SW 1271 (cell line): ENCODE measurements around the gene AKT2.
"Not testable (repeated sequence)": the region's sequence is repeated elsewhere in the genome, so short reads cannot be mapped to it uniquely, and the experiment has no call there.

Experiments
- DNase-seq, 2 experiments: peaks; one replicate each; lab custom pipeline; 2025; lab: John Stamatoyannopoulos, UW

Gene AKT2

DNA sequence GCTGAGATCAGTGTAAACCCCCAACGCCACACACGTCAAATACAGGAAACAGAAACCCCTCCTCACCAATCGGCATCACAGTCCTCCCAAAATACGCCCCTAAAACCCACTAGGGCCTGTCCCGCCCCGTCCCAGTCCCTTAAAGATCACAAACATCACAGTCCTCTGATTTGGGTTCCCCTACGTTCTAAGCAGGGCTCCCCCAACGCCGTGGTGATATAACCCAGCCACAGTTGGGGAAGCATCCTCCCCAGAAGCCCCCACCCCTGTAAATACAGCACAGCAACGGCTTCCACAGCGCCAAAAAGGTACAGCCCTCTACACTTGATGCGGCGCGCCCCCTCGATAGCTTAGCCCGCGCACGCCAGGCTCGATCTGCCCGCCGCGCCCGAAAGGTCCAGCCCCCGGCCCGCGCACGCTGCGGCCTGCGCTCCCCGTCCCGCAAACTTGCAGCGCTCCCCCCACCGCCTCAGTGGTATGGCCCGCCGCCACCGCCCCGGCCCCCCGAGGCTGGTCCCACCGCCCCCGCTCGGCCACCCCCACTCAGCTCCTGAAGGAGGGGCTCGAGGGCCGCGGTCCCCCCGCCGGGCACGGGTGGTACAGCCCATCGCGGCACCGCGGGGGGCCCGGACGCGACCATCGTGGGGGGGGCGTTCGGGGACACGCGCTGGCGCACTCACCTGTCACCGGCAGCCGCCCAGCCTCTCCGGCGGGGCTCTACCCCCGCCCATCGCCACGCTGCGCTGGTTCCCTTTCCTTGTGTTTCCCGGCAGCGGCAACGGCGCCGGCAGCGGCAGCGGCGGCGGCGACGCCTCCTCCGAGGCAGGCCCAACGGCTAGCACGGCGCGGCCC is at the start of gene AKT2:
Gene AKT2, minus strand, starts transcription at position 845 of the 852 bp plus-strand sequence. CDS start 20,078 bp downstream, outside the sequence.
- DNase-seq, result peak in 1 of 2 experiments; percentile 66

DNA sequence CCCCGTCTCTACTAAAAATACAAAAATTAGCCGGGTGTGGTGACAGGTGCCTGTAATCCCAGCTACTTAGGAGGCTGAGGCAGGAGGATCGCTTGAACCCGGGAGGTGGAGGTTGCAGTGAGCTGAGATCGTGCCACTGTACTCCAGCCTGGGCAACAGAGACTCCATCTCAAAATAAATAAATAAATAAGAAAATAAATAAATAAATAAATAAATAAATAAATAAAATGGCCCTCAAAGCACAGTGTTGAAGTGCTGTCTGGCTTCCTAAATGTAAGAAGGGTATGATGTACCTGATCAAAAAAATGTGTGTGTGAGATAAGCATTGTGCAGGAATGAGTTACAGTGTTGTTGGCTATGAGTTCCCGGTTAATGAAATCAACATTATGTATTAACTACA is 47.9 kb upstream of the AKT2 start:
- DNase-seq, result not testable (repeated sequence)

DNA sequence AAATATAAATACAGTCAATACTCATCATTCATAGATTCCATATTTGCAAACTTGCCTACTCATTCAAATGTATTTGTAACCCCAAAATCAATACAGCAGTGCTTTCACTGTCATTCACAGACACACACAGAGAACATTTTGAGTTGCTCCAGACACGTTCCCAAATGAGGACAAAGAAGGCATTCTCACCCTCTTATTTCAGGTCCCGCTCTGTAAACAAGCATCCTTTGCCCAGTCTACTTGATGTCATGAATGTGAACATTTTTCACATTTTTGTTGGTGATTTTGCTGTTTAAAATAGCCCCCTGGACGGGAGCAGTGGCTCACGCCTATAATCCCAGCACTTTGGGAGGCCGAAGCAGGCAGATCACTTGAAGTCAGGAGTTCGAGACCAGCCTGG is 47.5 kb upstream of the AKT2 start:
- no peak for DNase-seq

DNA sequence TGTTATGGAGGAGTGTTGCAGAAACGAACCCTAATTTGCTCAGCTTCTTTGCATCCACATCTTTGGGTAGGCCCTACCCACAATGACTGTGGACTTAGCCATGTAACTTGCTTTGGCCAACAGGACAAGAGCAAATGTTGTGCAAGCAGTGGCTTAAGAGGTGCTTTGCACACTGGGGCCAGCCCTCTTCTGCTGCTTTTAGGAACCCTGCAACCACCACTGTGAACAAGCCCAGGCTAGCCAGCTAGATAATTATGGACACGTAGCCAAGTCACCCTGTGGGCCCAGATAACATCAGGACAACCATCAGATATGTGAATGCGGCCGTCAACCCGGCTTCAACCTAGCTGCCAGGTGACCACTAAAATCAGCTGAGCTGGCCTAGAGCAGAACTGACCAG is 45.9 kb upstream of the AKT2 start:
- DNase-seq, result no peak

DNA sequence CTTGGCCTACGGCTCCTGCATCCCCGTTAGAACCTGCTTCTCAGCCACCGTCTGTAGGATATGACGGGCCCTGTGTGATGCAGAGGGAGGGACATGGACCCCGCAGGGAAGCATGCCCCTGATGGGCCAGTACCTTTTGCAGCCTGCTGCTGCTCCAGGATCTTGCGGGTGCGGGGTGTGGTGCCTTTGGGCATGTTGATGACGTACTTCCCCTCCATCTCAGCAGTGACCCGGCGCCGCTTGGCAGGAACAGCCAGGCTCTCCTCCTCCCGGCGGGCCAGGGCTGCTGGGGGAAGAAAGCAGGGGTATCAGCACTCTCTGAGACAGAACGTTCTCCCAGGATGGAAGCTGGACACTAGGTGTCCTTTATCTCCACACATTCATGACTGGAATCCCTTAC is 41.1 kb upstream of the AKT2 start:
- no peak for DNase-seq

DNA sequence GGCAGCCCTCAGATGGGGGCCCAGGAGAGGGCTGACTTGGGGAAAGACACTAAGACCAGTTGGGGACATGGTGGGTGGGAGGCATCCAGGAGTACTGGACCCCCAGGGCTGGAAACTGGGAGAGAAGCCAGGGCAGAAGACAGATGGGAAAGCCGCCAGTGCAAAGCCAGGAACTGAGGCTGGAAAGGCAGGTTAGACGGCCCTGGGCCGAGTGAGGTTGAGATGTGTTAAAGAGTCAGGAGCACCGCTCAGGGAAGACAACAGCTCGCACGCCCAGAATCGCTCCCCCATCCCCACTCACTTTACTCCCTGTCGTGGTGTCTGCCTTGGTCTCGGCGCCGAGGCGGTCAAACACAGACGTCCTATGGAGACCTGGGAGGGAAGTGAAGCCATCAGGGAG is 38.6 kb upstream of the AKT2 start:
- DNase-seq, result no peak

DNA sequence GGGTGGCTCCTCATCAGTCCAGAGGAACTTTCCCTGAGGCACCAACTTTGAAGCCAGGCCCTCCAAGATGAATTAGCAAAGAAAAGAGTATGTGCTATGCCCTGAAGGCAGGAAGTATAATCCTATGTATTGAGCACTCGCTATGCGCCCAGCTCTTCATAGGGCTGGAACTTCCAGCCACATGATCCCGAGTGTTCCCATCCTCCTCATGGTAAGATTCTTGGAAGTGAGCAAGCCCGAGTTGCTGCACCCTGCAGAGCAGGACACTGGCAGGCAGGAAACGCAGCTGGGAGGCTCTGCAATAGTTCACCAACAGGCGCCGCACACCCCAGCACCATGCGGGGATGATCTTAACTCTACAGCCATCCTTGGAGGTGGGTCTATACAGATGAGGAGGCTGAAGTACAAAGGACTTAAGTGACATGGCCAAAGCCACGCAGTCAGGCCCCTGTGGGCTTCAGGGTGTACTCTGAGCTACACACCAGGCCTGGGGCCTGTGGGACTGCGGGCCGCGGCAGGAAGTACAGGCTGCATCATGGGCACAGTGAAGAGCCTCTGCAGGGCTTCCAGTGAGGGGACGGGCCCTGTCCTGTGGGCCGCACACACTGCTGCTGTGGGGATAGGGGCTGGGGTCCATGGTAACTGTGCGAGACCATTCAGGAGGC is 37.9 kb upstream of the AKT2 start:
- no peak for DNase-seq

DNA sequence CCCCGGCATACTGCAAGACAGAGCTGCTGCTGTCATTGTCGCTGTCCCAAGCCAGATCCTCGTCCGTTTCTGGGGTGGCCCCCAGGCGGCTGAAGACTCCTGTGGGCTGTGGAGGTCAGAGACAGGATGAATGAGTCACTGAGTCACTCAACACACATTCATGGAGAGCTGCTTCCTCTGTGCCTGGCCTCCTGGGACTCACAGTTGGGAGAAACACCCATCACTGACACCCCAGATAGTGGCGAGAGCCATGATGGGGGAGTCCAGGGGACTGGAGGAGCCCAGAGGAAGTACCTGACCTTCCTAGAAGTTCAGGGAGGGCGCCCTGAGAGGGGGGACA is 37.1 kb upstream of the AKT2 start:
- DNase-seq, result no peak

DNA sequence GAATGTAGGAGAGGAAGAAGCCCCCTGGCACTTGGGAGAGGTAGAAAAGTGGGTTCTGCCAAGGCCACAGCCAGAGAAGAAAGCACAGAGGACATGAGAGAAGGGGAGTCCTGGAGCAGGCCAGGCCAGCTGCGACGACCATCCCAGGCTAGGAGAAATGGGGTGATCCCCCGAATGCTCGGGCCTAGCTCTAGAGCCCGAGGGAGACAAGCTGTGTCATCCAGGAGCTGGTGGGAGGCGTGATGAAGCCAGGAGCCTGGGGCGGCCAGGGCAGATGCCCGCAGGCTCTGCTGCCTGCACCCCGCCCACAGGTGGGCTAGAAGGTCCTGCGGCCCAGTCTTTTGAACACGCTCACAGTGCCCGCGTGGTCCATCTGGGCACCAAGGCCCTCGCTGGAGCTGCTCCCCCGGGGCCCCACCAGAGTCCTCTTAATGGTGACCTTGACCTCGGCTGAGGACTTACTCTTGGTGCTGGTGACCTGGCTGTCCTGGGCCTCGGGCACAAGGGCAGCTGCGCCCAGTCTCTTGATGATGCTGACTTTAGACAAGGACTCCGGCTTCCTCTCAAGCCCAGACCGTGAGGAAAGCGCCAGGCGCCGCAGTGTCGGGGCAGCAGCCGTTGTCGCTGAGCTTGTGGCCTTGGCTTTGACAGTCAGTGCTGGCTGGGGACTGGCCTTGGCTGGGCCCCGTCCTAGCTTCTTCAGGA is 36.6 kb upstream of the AKT2 start:
- no peak for DNase-seq

DNA sequence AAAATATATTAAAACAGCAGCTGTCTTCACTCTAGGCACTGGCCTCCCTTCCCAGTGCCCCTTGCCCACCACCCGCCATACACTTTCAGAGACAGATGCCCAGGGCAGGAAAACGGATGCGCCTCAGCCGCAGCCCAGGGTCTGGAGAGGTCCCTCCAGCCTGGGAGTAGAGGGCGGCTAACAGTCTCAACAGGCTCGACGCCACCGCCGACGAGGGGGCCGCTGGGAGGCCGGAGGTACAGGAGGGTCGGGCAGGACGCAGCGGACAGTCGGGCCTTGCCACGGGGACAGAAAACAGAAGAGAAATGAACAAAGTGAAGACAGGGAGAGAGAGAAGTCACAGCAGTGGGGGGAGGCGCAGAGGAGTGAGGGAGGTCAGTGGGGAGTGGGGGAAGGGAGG is 35.9 kb upstream of the AKT2 start:
- DNase-seq, result no peak

DNA sequence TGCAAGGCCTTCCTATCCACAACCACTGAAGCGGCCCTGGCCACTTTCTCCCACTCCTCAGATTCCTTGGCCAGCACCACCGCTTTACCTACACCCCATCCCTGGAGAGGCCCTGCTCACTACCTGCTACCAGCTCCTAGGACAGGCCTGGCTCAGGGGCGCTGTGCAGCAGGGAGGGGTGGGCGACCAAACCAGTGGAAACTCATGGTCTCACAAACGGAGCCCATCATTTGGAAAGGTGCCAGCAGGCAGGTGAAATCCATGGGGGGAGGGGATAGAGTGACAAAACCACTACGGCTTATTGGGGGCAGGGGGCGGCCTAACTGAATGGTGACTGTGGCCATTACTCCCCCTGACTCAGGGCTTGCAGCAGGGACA is 35.4 kb upstream of the AKT2 start:
- DNase-seq, result no peak

DNA sequence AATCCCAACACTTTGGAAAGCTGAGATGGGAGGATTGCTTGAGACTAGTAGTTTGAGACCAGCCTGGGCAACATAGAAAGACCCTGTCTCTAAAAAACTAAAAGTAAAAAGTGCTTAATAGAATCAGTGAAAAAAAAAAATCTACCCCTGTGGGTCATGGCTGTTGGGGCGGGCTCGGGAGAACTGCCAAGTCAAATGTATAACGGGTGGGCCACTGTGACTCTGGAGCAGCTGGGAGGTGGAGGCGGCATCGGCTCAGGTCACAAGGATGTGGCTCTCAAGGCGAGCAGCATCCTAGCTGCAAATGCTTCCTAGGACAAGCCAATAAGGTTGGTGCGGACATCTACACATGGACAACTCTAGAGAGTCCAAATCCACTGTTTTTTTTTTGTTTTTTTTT is 32.2 kb upstream of the AKT2 start:
- no peak for DNase-seq

DNA sequence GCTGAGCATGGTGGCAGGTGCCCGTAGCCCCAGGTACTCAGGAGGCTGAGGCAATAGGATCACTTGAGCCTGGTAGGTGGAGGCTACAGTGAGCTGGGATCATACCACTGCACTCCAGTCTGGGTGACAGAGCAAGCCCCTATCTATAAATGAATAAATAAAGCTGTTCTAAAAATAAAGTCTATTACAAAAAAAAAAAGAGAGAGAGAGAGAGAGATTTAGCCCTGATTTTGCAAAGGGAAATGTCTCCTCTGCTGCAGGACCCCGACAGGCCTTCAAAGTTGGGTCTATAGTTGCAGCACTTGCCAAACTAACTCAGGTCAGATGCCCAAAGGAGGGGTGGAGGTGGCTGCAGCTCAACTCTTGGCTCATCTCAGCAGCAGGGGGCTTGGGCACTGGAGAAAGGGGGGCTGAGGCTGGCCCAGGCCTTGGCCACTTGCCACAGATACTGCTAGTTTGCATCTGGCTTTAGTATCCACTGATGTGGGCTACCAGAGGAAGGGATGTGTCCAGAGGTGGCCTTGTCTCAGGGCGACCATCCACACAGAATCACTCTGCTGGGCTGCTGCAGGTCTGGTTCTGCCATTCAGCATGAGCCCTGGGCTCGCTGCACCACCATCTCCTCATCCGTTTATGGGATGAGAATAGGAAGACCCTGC is 30.8 kb upstream of the AKT2 start:
- DNase-seq, result no peak

DNA sequence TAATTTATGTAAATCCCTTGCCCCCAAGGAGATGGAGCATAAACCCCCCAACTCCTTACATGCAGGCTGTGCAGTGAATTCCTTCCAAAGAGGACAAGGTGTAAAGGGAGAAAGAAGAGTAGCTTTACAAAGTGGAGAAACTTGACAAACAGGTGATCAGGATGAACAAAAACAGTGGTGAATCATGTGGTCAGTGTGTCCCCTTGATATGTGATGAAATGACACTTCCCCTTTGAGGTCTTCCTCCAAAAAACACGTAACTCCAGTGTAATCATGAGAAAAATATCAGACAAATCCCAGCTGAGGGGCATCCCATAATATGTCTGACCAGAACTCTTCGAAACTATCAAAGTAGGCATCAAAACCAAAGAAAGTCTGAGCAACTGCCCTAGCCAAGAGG is 29.5 kb upstream of the AKT2 start:
- no peak for DNase-seq

DNA sequence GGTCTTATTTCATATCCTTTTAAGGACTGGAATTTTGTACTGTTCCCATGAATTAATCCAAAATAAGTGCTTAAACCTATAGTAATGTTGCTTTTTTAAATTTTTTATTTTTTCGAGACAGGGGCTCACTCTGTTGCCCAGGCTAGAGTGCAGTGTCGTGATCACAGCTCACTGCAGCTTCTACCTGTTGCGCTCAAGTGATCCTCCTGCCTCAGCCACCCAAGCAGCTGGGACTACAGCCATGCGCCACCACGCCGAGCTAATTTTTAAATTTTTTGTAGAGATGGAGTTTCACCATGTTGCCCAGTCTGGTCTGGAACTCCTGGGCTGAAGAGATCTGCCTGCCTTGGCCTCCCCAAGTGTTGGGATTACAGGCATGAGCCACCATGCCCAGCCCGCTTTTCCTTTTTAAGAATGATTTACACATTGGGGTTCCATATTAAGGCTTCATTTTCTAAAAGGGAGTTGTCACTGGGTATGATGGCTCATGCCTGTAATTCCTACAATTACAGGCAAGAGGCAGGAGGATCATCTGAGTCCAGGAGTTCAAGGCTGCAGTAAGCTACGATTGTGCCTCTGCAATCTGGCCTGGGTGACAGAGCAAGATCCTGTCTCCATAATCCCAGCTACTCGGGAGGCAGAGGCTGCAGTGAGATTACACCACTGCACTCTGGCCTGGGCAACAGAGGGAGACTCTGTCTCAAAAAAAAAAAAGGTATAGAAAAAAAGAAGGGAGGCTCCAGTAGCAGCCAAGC is 28.3 kb upstream of the AKT2 start:
- no peak for DNase-seq

DNA sequence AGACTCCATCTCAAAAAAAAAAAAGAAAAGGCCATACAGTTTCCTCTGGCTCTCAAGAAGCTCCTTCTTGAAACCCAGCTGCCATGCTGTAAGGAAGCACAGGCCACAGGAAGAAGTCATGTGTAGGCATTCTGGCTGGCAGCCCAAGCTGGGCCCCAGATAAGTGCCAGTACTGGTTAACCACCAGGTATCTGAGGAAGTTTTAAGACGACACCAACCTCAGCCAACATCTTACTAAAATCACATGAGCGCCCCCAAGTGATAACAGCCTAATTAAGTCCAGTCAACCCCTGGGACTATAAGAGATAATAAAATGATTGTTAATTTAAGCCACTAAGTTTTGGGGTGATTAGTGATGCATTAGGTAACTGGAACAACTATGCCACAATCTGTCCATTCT is 27.4 kb upstream of the AKT2 start:
- DNase-seq, result no peak

DNA sequence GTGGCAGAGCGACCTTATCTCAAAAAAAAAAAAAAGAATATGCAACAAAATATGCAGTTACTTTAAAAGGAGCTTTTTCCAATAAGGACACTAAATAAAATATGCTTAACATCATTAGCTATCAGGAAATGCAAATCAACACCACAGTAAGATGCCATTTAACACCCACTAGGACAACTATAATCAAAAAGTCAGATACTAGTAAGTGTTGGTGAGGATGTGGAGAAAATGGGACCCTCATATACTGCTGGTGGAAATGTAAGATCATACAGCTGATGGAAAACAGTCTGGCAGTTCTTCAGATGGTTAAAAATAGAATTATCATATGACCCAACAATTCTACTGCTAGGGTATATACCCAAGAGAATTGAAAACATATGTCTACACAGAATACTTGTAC is 24.5 kb upstream of the AKT2 start:
- no peak for DNase-seq

DNA sequence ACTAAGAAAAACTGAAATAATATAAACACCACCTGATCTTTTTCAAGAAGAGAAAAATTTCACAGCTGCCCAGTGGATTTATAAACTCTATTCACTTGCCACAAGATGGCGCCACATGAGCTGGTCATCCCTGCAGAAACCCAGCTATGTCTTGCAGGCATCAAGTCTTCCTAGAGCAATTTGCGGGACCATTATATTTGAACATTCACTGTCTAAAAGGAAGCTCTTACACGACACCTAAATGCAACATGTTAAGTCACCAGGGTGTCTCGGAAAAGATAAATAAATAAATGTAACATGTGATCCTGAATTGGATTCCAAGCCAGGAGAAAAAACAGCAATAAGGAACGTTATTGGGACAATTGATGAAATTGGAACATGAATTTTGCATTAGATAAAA is 20.3 kb upstream of the AKT2 start:
- DNase-seq, result peak; percentile 51 to 69

DNA sequence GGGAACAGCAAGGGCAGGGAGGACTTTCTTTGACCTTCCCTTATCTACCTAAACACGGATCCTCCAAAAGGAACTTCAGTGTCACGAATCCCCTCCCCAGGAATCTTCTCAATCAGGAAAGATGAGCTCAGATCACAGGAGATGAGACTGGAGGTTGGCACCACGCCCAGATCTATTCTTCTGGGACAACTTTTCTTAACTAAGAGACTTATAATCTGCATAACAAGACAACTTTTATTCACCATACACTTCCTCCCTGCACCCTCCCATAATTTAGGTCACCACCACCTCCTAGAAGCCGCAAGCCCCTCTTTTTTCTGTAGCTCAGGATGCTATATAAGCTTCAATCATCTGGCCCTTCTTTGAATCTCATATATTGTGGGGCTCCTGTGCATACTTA is 19.2 kb upstream of the AKT2 start:
- no peak for DNase-seq

DNA sequence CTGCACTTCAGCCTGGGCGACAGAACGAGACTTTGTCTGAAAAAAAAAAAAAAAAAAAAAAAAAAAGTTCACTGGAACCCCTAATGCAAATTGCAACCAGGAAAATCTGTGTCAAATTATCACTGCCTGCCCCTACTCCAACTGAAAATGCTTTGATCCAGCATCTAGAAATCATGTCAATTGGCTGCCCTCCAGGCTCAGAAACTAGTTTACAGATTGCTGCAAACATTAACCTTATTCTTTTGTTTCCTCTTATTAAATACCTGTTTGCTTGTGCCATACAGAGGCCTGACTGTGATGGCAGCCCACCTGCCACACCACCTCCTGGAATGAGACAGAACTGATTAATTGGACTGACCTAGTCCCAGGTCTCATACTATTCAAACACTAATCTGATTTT is 18.6 kb upstream of the AKT2 start:
- no peak for DNase-seq

DNA sequence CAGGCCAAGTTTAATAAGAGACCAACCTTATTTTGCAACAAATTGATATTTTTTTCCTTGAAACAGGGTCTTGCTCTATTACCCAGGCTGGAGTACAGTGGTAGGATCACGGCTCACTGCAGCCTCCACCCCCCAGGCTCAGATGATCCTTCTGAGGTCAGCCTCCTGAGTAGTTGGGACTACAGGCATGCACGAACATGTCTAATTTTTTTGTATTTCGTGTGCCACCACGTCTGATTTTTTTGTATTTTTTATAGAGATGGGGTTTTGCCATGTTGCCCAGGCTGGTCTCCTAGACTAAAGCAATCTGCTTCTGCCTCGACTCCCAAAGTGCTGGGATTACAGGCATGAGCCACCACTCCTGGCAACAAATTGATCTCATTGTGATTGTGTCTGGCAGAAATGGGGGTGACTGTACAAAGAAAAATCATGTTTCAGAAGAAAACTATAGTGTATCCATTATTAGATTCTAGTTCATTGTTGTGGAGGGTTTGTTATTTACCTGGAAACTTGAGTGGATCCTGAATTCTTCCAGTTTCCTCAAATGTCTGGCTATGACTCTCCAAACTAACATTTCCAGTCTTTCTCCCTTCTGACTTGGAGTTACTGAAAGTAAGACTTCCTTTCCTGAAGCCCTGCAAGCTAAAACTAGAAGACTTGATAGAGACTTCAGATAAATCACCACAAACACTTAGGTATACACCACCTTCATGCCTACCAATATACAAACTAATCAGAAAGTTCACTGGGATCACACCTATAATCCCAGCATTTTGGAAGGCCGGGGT is 17.3 kb upstream of the AKT2 start:
- no peak for DNase-seq
